ENCODE data around the gene RPS6KB2. TPM values are rescaled to one million over a fixed set of nuclear protein-coding genes. Genes with fewer than 3 reads are reported as not detected.

RPS6KB2 gene
- total RNA-seq, 1 donor from 2014 or later, result 53.8 TPM

DNA sequence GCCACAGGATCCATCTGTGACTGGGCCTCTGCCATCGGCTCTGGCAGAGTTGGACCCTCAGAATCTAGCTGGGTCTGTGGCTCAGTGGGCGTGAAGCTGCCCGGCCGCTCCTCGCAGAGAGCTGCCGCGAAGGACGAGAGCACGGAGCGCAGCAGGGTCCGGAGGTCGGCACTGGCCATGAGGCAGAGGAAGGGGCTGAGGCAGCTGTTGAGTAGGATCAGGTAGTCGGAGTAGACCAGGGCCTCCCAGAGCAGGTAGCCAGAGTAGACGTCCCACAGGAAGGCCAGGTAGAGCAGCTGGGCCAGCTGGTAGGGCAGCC lies 23.3 kb downstream of the RPS6KB2 start:
- H3K9me3 Mint-ChIP-seq (ENCODE audit: low read depth), result no peaks in the 10 kb centered on the region
- no peak for DNase-seq (ENCODE audit: low spot score, unreplicated experiment)
- TF ChIP-seq, protein P1, sequence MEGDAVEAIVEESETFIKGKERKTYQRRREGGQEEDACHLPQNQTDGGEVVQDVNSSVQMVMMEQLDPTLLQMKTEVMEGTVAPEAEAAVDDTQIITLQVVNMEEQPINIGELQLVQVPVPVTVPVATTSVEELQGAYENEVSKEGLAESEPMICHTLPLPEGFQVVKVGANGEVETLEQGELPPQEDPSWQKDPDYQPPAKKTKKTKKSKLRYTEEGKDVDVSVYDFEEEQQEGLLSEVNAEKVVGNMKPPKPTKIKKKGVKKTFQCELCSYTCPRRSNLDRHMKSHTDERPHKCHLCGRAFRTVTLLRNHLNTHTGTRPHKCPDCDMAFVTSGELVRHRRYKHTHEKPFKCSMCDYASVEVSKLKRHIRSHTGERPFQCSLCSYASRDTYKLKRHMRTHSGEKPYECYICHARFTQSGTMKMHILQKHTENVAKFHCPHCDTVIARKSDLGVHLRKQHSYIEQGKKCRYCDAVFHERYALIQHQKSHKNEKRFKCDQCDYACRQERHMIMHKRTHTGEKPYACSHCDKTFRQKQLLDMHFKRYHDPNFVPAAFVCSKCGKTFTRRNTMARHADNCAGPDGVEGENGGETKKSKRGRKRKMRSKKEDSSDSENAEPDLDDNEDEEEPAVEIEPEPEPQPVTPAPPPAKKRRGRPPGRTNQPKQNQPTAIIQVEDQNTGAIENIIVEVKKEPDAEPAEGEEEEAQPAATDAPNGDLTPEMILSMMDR (IDR thresholded peaks at IDR 0.05; ENCODE audit: unreplicated experiment), result no peak
- H3K27me3 Mint-ChIP-seq, result peaks cover 4% of the 10 kb centered on the region
- H3K27ac Mint-ChIP-seq, result peak overlapping the region; percentile 64
- H3K4me1 Mint-ChIP-seq (ENCODE audit: low read depth), result no peaks in the 10 kb centered on the region
- H3K4me3 Mint-ChIP-seq (ENCODE audit: low read depth), result no peak overlapping the region
- H3K36me3 Mint-ChIP-seq (ENCODE audit: insufficient read depth), result no peaks in the 10 kb centered on the region

DNA sequence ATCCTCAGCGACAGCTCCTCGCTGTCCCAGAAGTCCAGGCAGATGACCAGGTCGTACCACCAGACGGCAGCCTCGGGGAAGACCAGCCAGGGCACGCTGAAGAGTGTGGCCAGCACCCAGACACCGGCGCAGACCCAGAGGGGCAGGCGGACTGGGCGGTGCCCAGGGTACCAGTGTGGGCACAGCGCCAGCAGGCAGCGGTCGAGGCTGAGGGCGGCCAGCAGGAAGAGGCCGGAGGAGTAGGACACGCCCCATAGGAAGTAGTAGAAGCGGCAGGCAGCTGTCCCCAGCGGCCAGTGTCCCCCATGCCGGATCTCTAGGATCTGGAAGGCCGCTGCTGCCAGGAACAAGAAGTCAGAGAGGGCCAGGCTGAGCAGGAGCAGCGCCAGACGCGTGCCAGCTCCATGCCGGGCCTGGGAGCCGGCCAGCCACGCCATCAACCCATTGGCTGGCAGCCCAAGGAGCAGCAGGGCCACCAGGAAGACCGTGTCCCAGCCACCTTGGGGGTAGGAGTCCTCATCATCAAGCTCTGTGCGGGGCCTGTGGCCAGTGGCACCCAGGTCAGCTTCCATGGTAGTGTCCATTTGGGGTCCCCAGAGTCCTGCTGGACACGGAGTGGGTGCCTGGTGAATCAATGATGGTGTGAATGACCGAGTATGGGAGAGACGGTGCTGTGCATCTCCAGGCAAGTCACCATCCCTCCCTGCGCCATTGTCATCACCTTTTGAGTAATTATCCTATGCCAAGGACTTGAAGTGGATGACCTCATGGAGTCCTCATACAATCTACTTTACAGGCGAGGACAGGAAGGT lies 24.1 kb downstream of the RPS6KB2 start, which contains the start of gene GPR152:
Gene GPR152, minus strand, starts transcription at position 589 of the 812 bp plus-strand sequence. Its CDS starts 5 bp downstream, at position 584.
- no peaks in the 10 kb centered on the region for H3K36me3 Mint-ChIP-seq (ENCODE audit: insufficient read depth)
- no peak for DNase-seq (ENCODE audit: low spot score, unreplicated experiment)
- peak within 1 kb of the TSS; percentile 64 for H3K27ac Mint-ChIP-seq
- H3K4me1 Mint-ChIP-seq (ENCODE audit: low read depth), result no peaks in the 10 kb centered on the region
- peaks cover 8% of the 10 kb centered on the region for H3K27me3 Mint-ChIP-seq
- TF ChIP-seq, protein P1 (IDR thresholded peaks at IDR 0.05; ENCODE audit: unreplicated experiment), result no peak
- H3K4me3 Mint-ChIP-seq (ENCODE audit: low read depth), result no peak within 1 kb of the TSS
- no peaks in the 10 kb centered on the region for H3K9me3 Mint-ChIP-seq (ENCODE audit: low read depth)

DNA sequence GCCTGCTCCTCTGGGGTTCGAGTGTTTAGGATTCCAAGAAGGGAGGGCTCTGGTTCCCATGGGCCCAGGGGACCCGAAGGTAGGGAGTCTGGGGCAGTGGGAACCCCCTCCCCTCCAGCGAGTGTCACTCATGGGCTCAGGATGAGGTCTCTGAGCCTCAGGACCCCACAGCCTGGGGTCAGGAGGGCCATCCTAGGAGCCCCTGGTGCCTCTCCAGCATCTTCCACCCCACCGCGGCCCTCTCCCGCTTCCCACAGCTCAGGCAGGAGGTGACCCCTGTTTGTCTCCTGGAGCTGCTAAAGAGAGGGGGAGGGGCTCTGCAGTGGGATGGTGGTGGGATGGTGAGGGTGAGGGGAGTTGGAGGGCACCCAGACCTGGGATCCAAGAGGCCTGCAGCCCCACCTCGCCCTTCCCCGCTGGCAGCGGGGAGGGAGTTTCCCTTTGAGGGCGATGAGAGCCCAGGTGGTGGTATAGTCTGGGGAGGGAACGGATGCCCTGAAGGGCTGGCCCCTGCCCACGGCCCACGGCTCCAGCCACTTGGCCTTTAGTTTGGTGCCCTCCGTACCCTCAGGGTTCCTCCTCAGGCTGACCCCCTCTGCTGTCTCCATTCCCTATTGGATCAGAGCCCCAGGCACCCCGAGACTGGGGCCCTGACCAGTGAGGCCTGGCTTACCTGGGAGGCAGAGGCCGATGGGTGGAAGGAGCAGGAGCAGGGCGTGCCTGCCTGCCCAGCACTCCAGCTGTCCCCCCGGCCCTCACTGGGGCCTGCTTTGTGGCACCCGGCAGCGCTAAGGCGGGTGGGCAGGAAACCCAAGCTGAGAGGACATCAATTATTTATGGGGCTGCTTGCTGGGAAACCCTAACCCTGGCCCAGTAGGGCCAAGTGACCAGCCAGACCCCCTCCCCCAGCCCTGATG lies 25.8 kb downstream of the RPS6KB2 start:
- no peaks in the 10 kb centered on the region for H3K4me1 Mint-ChIP-seq (ENCODE audit: low read depth)

DNA sequence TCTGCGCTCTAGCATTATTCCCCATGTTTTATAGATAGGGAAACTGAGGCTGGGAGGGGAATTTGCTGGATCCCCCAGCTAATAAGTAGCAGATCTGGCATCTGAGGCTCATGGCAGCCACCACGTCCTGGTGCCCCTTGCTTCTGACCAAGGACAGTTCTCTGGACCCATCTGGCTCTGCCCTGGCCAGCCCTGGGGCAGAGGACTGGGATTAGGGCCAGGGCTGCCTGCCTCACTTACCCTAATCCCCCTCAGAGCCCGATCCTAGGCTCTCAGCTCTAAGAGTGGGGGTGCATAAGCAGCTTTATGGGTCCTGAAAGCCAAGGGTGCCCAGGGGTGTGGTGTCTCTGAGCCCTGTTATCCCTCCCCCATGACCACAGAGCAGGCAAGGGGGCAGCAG lies 26.8 kb downstream of the RPS6KB2 start, which contains the start of gene CABP4:
Gene CABP4, plus strand, starts transcription at position 301 of the 400 bp plus-strand sequence. Its CDS starts 70 bp downstream, at position 371.
- Mint-ChIP-seq H3K27me3 (peaks cover 4% of the 10 kb centered on the region), H3K27ac (no peak within 1 kb of the TSS), H3K4me1 (ENCODE audit: low read depth) (no peaks in the 10 kb centered on the region), H3K4me3 (ENCODE audit: low read depth) (no peak within 1 kb of the TSS), H3K36me3 (ENCODE audit: insufficient read depth) (no peaks in the 10 kb centered on the region), H3K9me3 (ENCODE audit: low read depth) (no peaks in the 10 kb centered on the region)
- no peak for DNase-seq (ENCODE audit: low spot score, unreplicated experiment)
- TF ChIP-seq, protein P1 (IDR thresholded peaks at IDR 0.05; ENCODE audit: unreplicated experiment), result no peak

More for the DNA sequence above, 25.8 kb downstream of the RPS6KB2 start:
- DNase-seq (ENCODE audit: low spot score, unreplicated experiment), result no peak
- H3K36me3 Mint-ChIP-seq (ENCODE audit: insufficient read depth), result no peaks in the 10 kb centered on the region
- TF ChIP-seq, protein P1 (IDR thresholded peaks at IDR 0.05; ENCODE audit: unreplicated experiment), result no peak
- H3K4me3 Mint-ChIP-seq (ENCODE audit: low read depth), result no peak overlapping the region
- H3K27ac Mint-ChIP-seq, result no peak overlapping the region
- no peaks in the 10 kb centered on the region for H3K9me3 Mint-ChIP-seq (ENCODE audit: low read depth)
- H3K27me3 Mint-ChIP-seq, result peaks cover 7% of the 10 kb centered on the region

DNA sequence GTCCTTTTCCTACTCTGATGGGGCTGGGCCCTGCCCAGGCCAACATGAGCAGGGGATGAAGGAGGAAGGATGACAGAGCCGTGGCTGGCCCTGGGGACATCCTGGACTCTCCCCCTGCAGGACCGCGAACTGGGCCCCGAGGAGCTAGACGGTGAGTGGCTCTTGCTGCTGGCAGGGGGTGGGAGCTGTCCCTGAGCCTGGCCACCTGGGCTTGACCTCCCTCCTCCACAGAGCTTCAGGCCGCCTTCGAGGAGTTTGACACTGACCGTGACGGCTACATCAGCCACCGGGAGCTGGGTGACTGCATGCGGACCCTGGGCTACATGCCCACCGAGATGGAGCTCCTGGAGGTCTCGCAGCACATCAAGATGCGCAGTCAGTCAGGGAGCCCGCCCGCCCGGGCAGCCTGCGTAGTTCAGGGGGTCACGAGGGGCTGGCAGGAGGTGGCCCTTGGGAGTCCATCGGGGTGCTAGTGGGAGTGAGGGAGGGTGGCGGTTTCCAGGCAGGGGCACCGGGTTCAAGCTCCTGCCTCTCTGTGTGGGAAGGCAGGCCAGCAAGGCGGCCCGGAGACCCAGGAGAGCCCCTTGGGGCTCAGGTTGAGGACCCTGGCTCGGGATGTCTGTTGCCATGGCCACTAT lies 27.9 kb downstream of the RPS6KB2 start:
- peaks cover 4% of the 10 kb centered on the region for H3K27me3 Mint-ChIP-seq
- TF ChIP-seq, protein P1 (IDR thresholded peaks at IDR 0.05; ENCODE audit: unreplicated experiment), result no peak
- H3K36me3 Mint-ChIP-seq (ENCODE audit: insufficient read depth), result no peaks in the 10 kb centered on the region
- no peak overlapping the region for H3K27ac Mint-ChIP-seq
- no peak for DNase-seq (ENCODE audit: low spot score, unreplicated experiment)
- no peak overlapping the region for H3K4me3 Mint-ChIP-seq (ENCODE audit: low read depth)
- no peaks in the 10 kb centered on the region for H3K4me1 Mint-ChIP-seq (ENCODE audit: low read depth)
- H3K9me3 Mint-ChIP-seq (ENCODE audit: low read depth), result no peaks in the 10 kb centered on the region
